ENCODE results near the gene E2F3. TPM values are rescaled to one million over a fixed set of nuclear protein-coding genes. Genes with fewer than 3 reads are reported as not detected.

E2F3 gene
- total RNA-seq, 1 experiment from 2014 or later, result 30.2 TPM

DNA sequence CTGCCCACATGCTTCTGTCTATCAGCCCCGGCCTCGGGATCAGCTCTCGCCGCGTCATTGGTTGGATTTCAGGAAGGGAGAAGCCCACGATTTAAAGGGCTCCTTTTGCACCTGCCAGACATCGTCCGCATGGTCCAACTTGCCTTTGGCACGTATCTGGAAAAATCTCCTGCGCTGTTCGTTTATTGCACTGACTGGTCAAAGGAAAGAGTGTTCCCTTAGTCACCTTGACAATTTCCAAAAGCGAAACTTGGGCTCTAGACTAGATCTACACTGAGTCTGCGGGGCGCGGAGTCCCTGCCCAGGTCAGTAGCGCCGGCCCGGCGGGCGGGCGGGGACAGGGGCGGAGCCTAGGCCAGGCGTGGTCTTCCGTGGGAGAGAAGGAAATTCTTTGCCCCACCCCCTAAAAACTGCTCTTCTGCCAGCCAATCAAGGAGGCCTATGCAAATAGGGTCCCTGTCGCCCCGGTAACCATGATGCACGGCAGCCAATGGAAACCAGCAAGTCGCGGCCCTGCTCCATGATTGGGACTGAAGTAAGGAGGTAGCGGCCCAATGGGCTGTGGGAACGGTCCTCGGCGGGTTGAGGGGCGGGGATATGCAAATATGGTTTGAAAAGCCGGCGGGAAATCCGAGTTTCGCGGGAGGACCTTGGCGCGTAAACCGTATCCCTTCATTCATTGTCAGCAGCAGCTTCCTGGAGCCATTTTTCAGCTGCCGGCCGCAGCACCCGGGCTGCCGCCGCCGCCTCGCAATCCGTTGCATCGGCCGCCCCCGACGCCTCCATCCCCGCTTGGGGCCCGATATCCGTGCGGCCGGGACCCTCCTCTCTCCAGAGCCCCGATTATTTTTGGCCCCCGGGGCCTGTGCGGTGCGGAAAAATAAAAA is at the start of gene E2F3 (continued):
- TF ChIP-seq ZSCAN18 (CRISPR knock-in tag; IDR thresholded peaks at IDR 0.05), result no peak
- peak; percentile 55 for TF ChIP-seq ZNF232 (CRISPR knock-in tag; IDR thresholded peaks at IDR 0.05)
- TF ChIP-seq NR1H2 (CRISPR knock-in tag; IDR thresholded peaks at IDR 0.05), result no peak
- peak; percentile 95 for TF ChIP-seq ELF4 (CRISPR knock-in tag; IDR thresholded peaks at IDR 0.05; ENCODE audit: low read depth)
- TF ChIP-seq ERG (CRISPR knock-in tag; IDR thresholded peaks at IDR 0.05), result no peak
- TF ChIP-seq ZNF423 (CRISPR knock-in tag; IDR thresholded peaks at IDR 0.05), result no peak
- TF ChIP-seq, protein P1, sequence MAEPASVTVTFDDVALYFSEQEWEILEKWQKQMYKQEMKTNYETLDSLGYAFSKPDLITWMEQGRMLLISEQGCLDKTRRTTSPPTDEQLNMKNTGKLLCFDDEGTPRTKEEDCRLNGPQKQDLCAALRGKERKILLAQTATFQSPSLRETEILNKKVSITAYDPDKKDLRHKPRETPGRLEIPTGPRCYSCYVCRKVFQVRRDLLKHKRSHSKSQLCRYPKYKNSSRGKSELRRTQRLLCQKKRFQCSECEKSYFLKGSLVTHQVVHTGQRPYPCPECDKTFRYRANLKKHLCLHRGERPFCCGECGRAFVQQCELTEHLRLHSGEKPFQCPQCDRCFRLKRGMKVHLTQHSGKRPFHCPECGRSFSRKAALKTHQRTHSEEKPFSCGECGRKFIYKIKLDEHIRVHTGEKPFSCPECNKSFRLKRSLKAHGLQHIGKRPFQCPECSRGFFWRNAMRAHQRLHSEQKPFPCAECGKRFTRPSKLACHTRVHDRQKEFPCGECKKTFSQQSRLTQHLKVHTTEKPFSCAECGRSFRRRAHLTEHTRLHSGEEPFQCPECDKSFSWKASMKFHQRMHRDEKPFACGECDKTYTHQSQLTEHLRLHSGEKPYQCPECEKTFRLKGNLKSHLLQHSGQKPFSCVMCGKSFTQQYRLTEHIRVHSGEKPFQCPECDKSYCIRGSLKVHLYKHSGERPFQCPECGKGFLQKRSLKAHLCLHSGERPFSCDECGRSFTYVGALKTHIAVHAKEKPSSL (CRISPR knock-in tag; conservative IDR thresholded peaks at IDR 0.05), result 0 out of 2 replicates have a peak, but pooled peaks have one; percentile 44
- peak; percentile 88 for TF ChIP-seq CREM (CRISPR knock-in tag; IDR thresholded peaks at IDR 0.05)
- TF ChIP-seq ZBTB21 (CRISPR knock-in tag; IDR thresholded peaks at IDR 0.05; ENCODE audit: borderline replicate concordance), result no peak
- TF ChIP-seq NFATC4 (CRISPR knock-in tag; IDR thresholded peaks at IDR 0.05), result no peak
- no peak; the same call in 1 of the 2 replicates for TF ChIP-seq TP53 (CRISPR knock-in tag; IDR thresholded peaks at IDR 0.05)
- TF ChIP-seq PRRX2 (CRISPR knock-in tag; IDR thresholded peaks at IDR 0.05), result no peak
- TF ChIP-seq, protein P2, sequence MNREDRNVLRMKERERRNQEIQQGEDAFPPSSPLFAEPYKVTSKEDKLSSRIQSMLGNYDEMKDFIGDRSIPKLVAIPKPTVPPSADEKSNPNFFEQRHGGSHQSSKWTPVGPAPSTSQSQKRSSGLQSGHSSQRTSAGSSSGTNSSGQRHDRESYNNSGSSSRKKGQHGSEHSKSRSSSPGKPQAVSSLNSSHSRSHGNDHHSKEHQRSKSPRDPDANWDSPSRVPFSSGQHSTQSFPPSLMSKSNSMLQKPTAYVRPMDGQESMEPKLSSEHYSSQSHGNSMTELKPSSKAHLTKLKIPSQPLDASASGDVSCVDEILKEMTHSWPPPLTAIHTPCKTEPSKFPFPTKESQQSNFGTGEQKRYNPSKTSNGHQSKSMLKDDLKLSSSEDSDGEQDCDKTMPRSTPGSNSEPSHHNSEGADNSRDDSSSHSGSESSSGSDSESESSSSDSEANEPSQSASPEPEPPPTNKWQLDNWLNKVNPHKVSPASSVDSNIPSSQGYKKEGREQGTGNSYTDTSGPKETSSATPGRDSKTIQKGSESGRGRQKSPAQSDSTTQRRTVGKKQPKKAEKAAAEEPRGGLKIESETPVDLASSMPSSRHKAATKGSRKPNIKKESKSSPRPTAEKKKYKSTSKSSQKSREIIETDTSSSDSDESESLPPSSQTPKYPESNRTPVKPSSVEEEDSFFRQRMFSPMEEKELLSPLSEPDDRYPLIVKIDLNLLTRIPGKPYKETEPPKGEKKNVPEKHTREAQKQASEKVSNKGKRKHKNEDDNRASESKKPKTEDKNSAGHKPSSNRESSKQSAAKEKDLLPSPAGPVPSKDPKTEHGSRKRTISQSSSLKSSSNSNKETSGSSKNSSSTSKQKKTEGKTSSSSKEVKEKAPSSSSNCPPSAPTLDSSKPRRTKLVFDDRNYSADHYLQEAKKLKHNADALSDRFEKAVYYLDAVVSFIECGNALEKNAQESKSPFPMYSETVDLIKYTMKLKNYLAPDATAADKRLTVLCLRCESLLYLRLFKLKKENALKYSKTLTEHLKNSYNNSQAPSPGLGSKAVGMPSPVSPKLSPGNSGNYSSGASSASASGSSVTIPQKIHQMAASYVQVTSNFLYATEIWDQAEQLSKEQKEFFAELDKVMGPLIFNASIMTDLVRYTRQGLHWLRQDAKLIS (CRISPR knock-in tag; IDR thresholded peaks at IDR 0.05; ENCODE audit: borderline replicate concordance), result no peak
- TF ChIP-seq ETV6 (CRISPR knock-in tag; IDR thresholded peaks at IDR 0.05), result peak; percentile 52
- TF ChIP-seq ZNF396 (CRISPR knock-in tag; IDR thresholded peaks at IDR 0.05; ENCODE audit: borderline replicate concordance), result no peak
- TF ChIP-seq CDX4 (CRISPR knock-in tag; IDR thresholded peaks at IDR 0.05; ENCODE audit: borderline replicate concordance), result no peak
- peak; percentile 80 for TF ChIP-seq CREB1 (CRISPR knock-in tag; IDR thresholded peaks at IDR 0.05)
- TF ChIP-seq HMGXB4 (CRISPR knock-in tag; IDR thresholded peaks at IDR 0.05), result peak; percentile 48; the same call in 1 of the 2 replicates
- peak; percentile 91 for TF ChIP-seq MYBL2 (CRISPR knock-in tag; IDR thresholded peaks at IDR 0.05)
- TF ChIP-seq, protein P3, sequence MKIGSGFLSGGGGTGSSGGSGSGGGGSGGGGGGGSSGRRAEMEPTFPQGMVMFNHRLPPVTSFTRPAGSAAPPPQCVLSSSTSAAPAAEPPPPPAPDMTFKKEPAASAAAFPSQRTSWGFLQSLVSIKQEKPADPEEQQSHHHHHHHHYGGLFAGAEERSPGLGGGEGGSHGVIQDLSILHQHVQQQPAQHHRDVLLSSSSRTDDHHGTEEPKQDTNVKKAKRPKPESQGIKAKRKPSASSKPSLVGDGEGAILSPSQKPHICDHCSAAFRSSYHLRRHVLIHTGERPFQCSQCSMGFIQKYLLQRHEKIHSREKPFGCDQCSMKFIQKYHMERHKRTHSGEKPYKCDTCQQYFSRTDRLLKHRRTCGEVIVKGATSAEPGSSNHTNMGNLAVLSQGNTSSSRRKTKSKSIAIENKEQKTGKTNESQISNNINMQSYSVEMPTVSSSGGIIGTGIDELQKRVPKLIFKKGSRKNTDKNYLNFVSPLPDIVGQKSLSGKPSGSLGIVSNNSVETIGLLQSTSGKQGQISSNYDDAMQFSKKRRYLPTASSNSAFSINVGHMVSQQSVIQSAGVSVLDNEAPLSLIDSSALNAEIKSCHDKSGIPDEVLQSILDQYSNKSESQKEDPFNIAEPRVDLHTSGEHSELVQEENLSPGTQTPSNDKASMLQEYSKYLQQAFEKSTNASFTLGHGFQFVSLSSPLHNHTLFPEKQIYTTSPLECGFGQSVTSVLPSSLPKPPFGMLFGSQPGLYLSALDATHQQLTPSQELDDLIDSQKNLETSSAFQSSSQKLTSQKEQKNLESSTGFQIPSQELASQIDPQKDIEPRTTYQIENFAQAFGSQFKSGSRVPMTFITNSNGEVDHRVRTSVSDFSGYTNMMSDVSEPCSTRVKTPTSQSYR (CRISPR knock-in tag; IDR thresholded peaks at IDR 0.05), result 0 out of 2 replicates have a peak, but pooled peaks have one; percentile 60
- TF ChIP-seq ATF1 (CRISPR knock-in tag; IDR thresholded peaks at IDR 0.05), result no peak

All from WTC11 (cell line).